H1 (cell line): ENCODE data around the gene DNAH8. TPM values are rescaled to one million over a fixed set of nuclear protein-coding genes. Genes with fewer than 3 reads are reported as not detected.

Source experiments
- CTCF ChIA-PET: fragments of 300-600 bp; sonication (Branson Sonifier 250); formaldehyde crosslinking; loops from one replicate; lab custom pipeline; 2021; ENCODE audit not compliant: partially characterized antibody; lab: Charles Lee
- POLR2A ChIA-PET: fragments of 300-600 bp; sonication (Branson Sonifier 250); formaldehyde crosslinking; loops from one replicate; lab custom pipeline; 2021; ENCODE audit warnings: inconsistent platforms; ENCODE audit not compliant: partially characterized antibody; lab: Charles Lee
- DNase-seq, 2 experiments: peaks; one replicate each; pipeline versions ENCODE4 v3.0.0 to v3.0.0-alpha.2; 2010 to 2022; ENCODE audit warnings: low spot score in 2 of 2, low read depth in 1 of 2, mixed read lengths in 1 of 2
- FAIRE-seq: peaks from 2 replicates; lab custom pipeline; 2011; peaks lifted over from hg19 to GRCh38; lab: Jason Lieb, UNC
- H2AFZ ChIP-seq: 2 replicates; pipeline ENCODE4 v1.8.1; 2012; ENCODE audit warnings: low read length, inconsistent platforms
- H2AK5ac ChIP-seq: 2 replicates; pipeline ENCODE4 v1.6.1; 2013; ENCODE audit warnings: low read depth, low read length
- H2BK120ac ChIP-seq: replicated peaks from 2 replicates; pipeline ENCODE3; 2013; ENCODE audit warnings: low read depth, low read length, inconsistent platforms
- H2BK12ac ChIP-seq: 2 replicates; pipeline ENCODE4 v1.6.1; 2013; ENCODE audit warnings: low read depth, low read length
- H2BK15ac ChIP-seq: 2 replicates; pipeline ENCODE4 v1.6.1; 2013; ENCODE audit warnings: low read length
- H2BK20ac ChIP-seq: 2 replicates; pipeline ENCODE4 v1.6.1; 2013; ENCODE audit warnings: low read length
- H2BK5ac ChIP-seq: 2 replicates; pipeline ENCODE4 v1.6.1; 2013; ENCODE audit warnings: low read depth, low read length
- H3K14ac ChIP-seq: 2 replicates; pipeline ENCODE4 v1.6.1; 2013; ENCODE audit warnings: inconsistent platforms; ENCODE audit not compliant: insufficient read length
- H3K18ac ChIP-seq: 2 replicates; pipeline ENCODE4 v1.6.1; 2013; ENCODE audit warnings: low read length; ENCODE audit errors: extremely low read depth
- H3K23ac ChIP-seq: 2 replicates; pipeline ENCODE4 v1.6.1; 2013; ENCODE audit warnings: inconsistent platforms; ENCODE audit not compliant: insufficient read length
- H3K23me2 ChIP-seq: 2 replicates; pipeline ENCODE4 v1.6.1; 2013; ENCODE audit warnings: low read depth, low read length
- H3K27ac ChIP-seq: 2 replicates; pipeline ENCODE4 v1.6.1; 2011; ENCODE audit warnings: low read depth, low read length, inconsistent platforms
- H3K27me3 ChIP-seq, 4 experiments: replicated peaks in 1 of 4; 1 replicate in 1 of 4; 2 replicates in 3 of 4; pipeline versions ENCODE4 v1.6.1 to v1.8.1; 2011 to 2013; ENCODE audit warnings: low read length in 3 of 4, mild to moderate bottlenecking in 3 of 4, inconsistent platforms in 2 of 4, mixed read lengths in 2 of 4, moderate library complexity in 1 of 4; ENCODE audit not compliant: control insufficient read depth in 3 of 4, insufficient read depth in 3 of 4; ENCODE audit errors: extremely low read depth in 1 of 4
- H3K36me3 ChIP-seq, 4 experiments: 2 replicates each; pipeline versions ENCODE4 v1.6.1 to v1.8.1; 2011 to 2013; ENCODE audit warnings: mild to moderate bottlenecking in 4 of 4, low read length in 3 of 4, moderate library complexity in 2 of 4, control low read depth in 1 of 4, inconsistent platforms in 1 of 4; ENCODE audit not compliant: insufficient read depth in 4 of 4, control insufficient read depth in 2 of 4
- H3K4ac ChIP-seq: replicated peaks from 2 replicates; pipeline ENCODE3; 2013; ENCODE audit warnings: low read length, low read depth, mixed read lengths, inconsistent platforms; ENCODE audit not compliant: insufficient read length
- H3K4me1 ChIP-seq, 4 experiments: replicated peaks in 1 of 4; 1 replicate in 1 of 4; 2 replicates in 3 of 4; pipeline versions ENCODE4 v1.6.1 to v1.8.1; 2011 to 2013; ENCODE audit warnings: low read length in 3 of 4, inconsistent platforms in 2 of 4, mixed read lengths in 1 of 4; ENCODE audit not compliant: insufficient read depth in 4 of 4, control insufficient read depth in 3 of 4
- H3K4me2 ChIP-seq, 2 experiments: 2 replicates each; pipeline versions ENCODE4 v1.6.1 to v1.8.1; 2011 to 2013; ENCODE audit warnings: low read depth in 2 of 2, low read length in 2 of 2, control low read depth in 1 of 2, inconsistent platforms in 1 of 2, mild to moderate bottlenecking in 1 of 2; ENCODE audit not compliant: insufficient read depth in 1 of 2
- H3K4me3 ChIP-seq, 4 experiments: fragments of 200-600, 300-600 bp in 1 of 4; sonication (generic), shearing (Covaris generic), sonication (Bioruptor Twin) in 1 of 4; 2 replicates each; pipeline versions ENCODE4 v1.5.1 to v1.8.1; 2011 to 2016; ENCODE audit warnings: low read length in 4 of 4, low read depth in 3 of 4, control low read depth in 2 of 4, inconsistent platforms in 2 of 4, mild to moderate bottlenecking in 2 of 4, mixed read lengths in 1 of 4, moderate library complexity in 1 of 4; ENCODE audit not compliant: insufficient read depth in 2 of 4; ENCODE audit errors: extremely low read depth in 1 of 4
- H3K56ac ChIP-seq: replicated peaks from 2 replicates; pipeline ENCODE3; 2013; ENCODE audit warnings: low read depth, mild to moderate bottlenecking, mixed read lengths, low read length, inconsistent platforms; ENCODE audit not compliant: insufficient read length
- H3K79me1 ChIP-seq: 2 replicates; pipeline ENCODE4 v1.6.1; 2013; ENCODE audit warnings: low read depth, low read length, control low read depth
- H3K79me2 ChIP-seq, 2 experiments: 2 replicates each; pipeline versions ENCODE4 v1.6.1 to v1.8.1; 2012 to 2013; ENCODE audit warnings: low read length in 2 of 2, mild to moderate bottlenecking in 2 of 2, inconsistent platforms in 1 of 2; ENCODE audit not compliant: insufficient read depth in 2 of 2, control insufficient read depth in 1 of 2
- H3K9ac ChIP-seq, 4 experiments: replicated peaks in 1 of 4; 1 replicate in 1 of 4; 2 replicates in 3 of 4; pipeline versions ENCODE4 v1.6.1 to v1.8.1; 2011 to 2013; ENCODE audit warnings: low read depth in 3 of 4, low read length in 3 of 4, control low read depth in 2 of 4, mild to moderate bottlenecking in 2 of 4, moderate library complexity in 2 of 4, inconsistent platforms in 1 of 4; ENCODE audit errors: extremely low read depth in 1 of 4
- H3K9me3 ChIP-seq, 2 experiments: 2 replicates each; pipeline versions ENCODE4 v1.6.1 to v1.8.1; 2012 to 2013; ENCODE audit warnings: mild to moderate bottlenecking in 2 of 2, moderate library complexity in 2 of 2, control low read depth in 1 of 2, inconsistent platforms in 1 of 2, low read depth in 1 of 2, low read length in 1 of 2, mixed read lengths in 1 of 2; ENCODE audit not compliant: insufficient read depth in 2 of 2
- H4K20me1 ChIP-seq, 2 experiments: replicated peaks in 1 of 2; 2 replicates each; pipeline versions ENCODE3 to v1.8.1; 2011 to 2013; ENCODE audit warnings: inconsistent platforms in 2 of 2, low read length in 2 of 2, mild to moderate bottlenecking in 1 of 2; ENCODE audit not compliant: insufficient read depth in 2 of 2, control insufficient read depth in 1 of 2
- H4K5ac ChIP-seq: 2 replicates; pipeline ENCODE4 v1.6.1; 2013; ENCODE audit warnings: low read length, low read depth, mixed read lengths, inconsistent platforms; ENCODE audit not compliant: insufficient read length
- H4K8ac ChIP-seq: 2 replicates; pipeline ENCODE4 v1.8.0; 2013; ENCODE audit warnings: mild to moderate bottlenecking, moderate library complexity, low read length, inconsistent platforms; ENCODE audit not compliant: insufficient read depth; ENCODE audit errors: extremely low read depth
- H4K91ac ChIP-seq: replicated peaks from 2 replicates; pipeline ENCODE3; 2013; ENCODE audit warnings: low read length, mixed read lengths, inconsistent platforms; ENCODE audit not compliant: insufficient read length
- ATF2 ChIP-seq: IDR thresholded peaks from 2 replicates; pipeline ENCODE4 v1.6.1; 2012; ENCODE audit warnings: low read length, inconsistent platforms
- KDM4A ChIP-seq: IDR thresholded peaks from one replicate; pipeline ENCODE4 v1.7.1; 2012; ENCODE audit warnings: low read depth, mild to moderate bottlenecking, moderate library complexity, low read length, inconsistent platforms; ENCODE audit not compliant: severe bottlenecking
- RBBP5 ChIP-seq: IDR thresholded peaks from 2 replicates; pipeline ENCODE4 v1.7.1; 2012; ENCODE audit warnings: low read depth, mild to moderate bottlenecking, inconsistent platforms, low read length, moderate library complexity, borderline replicate concordance
- SIN3A ChIP-seq, 2 experiments: IDR thresholded peaks in 1 of 2; conservative IDR thresholded peaks in 1 of 2; 2 replicates each; pipeline ENCODE4 v1.6.1; 2011 to 2012; ENCODE audit warnings: low read length in 2 of 2, improper control_type of control experiment in 1 of 2, low read depth in 1 of 2, mild to moderate bottlenecking in 1 of 2
- SP1 ChIP-seq: IDR thresholded peaks from 2 replicates; pipeline ENCODE4 v1.6.1; 2011; ENCODE audit warnings: low read depth, low read length
- YY1 ChIP-seq: IDR thresholded peaks from 2 replicates; pipeline ENCODE4 v1.6.1; 2011; ENCODE audit warnings: low read depth, mild to moderate bottlenecking, low read length
- WGBS, 2 experiments: shearing (Covaris generic) in 1 of 2; methylation state at CpG; one replicate each; pipeline versions ENCODE4 v1.1.6 to v1.1.7; 2013 to 2015; ENCODE audit warnings: low lambda C conversion rate in 2 of 2, mixed read lengths in 2 of 2, inconsistent platforms in 1 of 2, low coverage in 1 of 2, missing lambda C conversion rate in 1 of 2; ENCODE audit not compliant: insufficient replicate concordance in 2 of 2, insufficient coverage in 1 of 2, insufficient read length in 1 of 2; ENCODE audit errors: extremely low coverage in 1 of 2, missing lambda C conversion rate in 1 of 2; 5-methylcytosine and 5-hydroxymethylcytosine counted together
- polyA plus RNA-seq, 7 experiments: library from polyadenylated mRNA; depleted of rRNA in 3 of 7; stranded (reverse) in 5 of 7; unstranded in 2 of 7; fragments of >200 nt in 5 of 7; fragments of 200-250 nt in 2 of 7; gene quantifications; 1 replicate in 5 of 7; 2 replicates in 1 of 7; 4 replicates in 1 of 7; pipeline versions ENCODE4 v1.2.1 to v1.2.3, GENCODE V29; 2011 to 2013; ENCODE audit warnings: missing spikeins in 2 of 7, mixed read lengths in 2 of 7
- total RNA-seq: library from RNA; stranded (reverse); fragmentation: NEBNext Ultra II Directional; extraction: Animal tissue kit (Norgen Biotek cat#: 25700); gene quantifications from 2 replicates; pipeline ENCODE4 v1.2.1, GENCODE V29; 2021
- TF ChIP-seq, protein P1 (sequence below), 3 experiments: IDR thresholded peaks; 1 replicate in 2 of 3; 2 replicates in 1 of 3; pipeline versions ENCODE4 v1.5.1 to v1.6.1; 2011; ENCODE audit warnings: low read length in 3 of 3, mild to moderate bottlenecking in 3 of 3, inconsistent platforms in 2 of 3, low read depth in 1 of 3, moderate library complexity in 1 of 3; ENCODE audit not compliant: insufficient read depth in 1 of 3; ENCODE audit errors: control extremely low read depth in 1 of 3

The DNAH8 gene
- total and polyA plus RNA-seq, 2 of the 8 experiments (the other 6 are each of a cell fraction or from before 2014, with no cell fraction given): under 0.01 TPM; not detected in 1

- no peak overlapping the region for H2BK12ac ChIP-seq
- no peak overlapping the region for H4K91ac ChIP-seq
- no peak overlapping the region for H2BK5ac ChIP-seq
- CTCF ChIA-PET: interaction anchor here (1.0 to 3.5 kb wide), 5 partner anchors 9 to 75 kb away, joined by 3 to 11 read pairs (median 5); no protein-coding TSS in a partner anchor
- no peak for FAIRE-seq
- H4K20me1 ChIP-seq: no peaks in the 10 kb centered on the region
- H2AK5ac ChIP-seq: no peak overlapping the region
- H3K23ac ChIP-seq: no peak overlapping the region
- H3K14ac ChIP-seq: no peak overlapping the region
- H4K5ac ChIP-seq: no peak overlapping the region
- 0 out of 7 replicates have a peak, but pooled peaks cover 0 to 2% (median 0%) of the 10 kb centered on the region in 4 experiments for H3K27me3 ChIP-seq
- H3K18ac ChIP-seq: no peak overlapping the region
- no peaks in the 10 kb centered on the region for H3K9me3 ChIP-seq
- H3K79me1 ChIP-seq: no peaks in the 10 kb centered on the region
- no peak overlapping the region for H3K56ac ChIP-seq
- no peak overlapping the region for H2BK15ac ChIP-seq
- H2AFZ ChIP-seq: no peak overlapping the region
- H3K36me3 ChIP-seq: no peaks in the 10 kb centered on the region
- no peak overlapping the region for H3K4me2 ChIP-seq
- DNase-seq: no peak
- 90% methylated on average over 10 of the region's 11 CpGs; no CpG with 5 or more reads in 1 of the 2 experiments for WGBS, 2 experiments
- H3K9ac ChIP-seq: no peak overlapping the region
- no peaks in the 10 kb centered on the region for H3K23me2 ChIP-seq
- no peak overlapping the region for H2BK20ac ChIP-seq
- no peak overlapping the region for H3K27ac ChIP-seq
- no peak overlapping the region for H4K8ac ChIP-seq
- H3K4me3 ChIP-seq: no peak overlapping the region
- H2BK120ac ChIP-seq: no peak overlapping the region
- H3K4me1 ChIP-seq: peaks cover 0 to 10% (median 0%) of the 10 kb centered on the region in 4 experiments; a peak in 2 of 7 replicates
- H3K4ac ChIP-seq: no peak overlapping the region
- POLR2A ChIA-PET: interaction anchor here (1.0 kb wide), 1 partner anchor 8 kb away, joined by 3 read pairs; no protein-coding TSS in a partner anchor
- no peaks in the 10 kb centered on the region for H3K79me2 ChIP-seq
- TF ChIP-seq ATF2: no peak
- TF ChIP-seq YY1: no peak
- TF ChIP-seq SIN3A (conservative IDR thresholded peaks at IDR 0.05 in 1 of 2, IDR thresholded peaks at IDR 0.05 in 1 of 2; ENCODE audit: low read depth in 1 of 2, low read length in 2 of 2): no peak
- TF ChIP-seq KDM4A: no peak
- no peak for TF ChIP-seq RBBP5
- no peak for TF ChIP-seq SP1
- TF ChIP-seq, protein P1, sequence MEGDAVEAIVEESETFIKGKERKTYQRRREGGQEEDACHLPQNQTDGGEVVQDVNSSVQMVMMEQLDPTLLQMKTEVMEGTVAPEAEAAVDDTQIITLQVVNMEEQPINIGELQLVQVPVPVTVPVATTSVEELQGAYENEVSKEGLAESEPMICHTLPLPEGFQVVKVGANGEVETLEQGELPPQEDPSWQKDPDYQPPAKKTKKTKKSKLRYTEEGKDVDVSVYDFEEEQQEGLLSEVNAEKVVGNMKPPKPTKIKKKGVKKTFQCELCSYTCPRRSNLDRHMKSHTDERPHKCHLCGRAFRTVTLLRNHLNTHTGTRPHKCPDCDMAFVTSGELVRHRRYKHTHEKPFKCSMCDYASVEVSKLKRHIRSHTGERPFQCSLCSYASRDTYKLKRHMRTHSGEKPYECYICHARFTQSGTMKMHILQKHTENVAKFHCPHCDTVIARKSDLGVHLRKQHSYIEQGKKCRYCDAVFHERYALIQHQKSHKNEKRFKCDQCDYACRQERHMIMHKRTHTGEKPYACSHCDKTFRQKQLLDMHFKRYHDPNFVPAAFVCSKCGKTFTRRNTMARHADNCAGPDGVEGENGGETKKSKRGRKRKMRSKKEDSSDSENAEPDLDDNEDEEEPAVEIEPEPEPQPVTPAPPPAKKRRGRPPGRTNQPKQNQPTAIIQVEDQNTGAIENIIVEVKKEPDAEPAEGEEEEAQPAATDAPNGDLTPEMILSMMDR (IDR thresholded peaks at IDR 0.05; ENCODE audit: control extremely low read depth in 1 of 3, insufficient read depth in 1 of 3, low read depth in 1 of 3, low read length in 3 of 3): no peak
These were observed 362.9 kb downstream of the DNAH8 start for GRCh38 chr6:39077882-39078594.
